Muscle of leg (tissue), 11 donors: ENCODE results near the gene TDRD10. TPM values are rescaled to one million over a fixed set of nuclear protein-coding genes. Genes with fewer than 3 reads are reported as not detected.

Experiments
- DNase-seq: peaks from one replicate; pipeline ENCODE4 v3.0.0; 2013
- H3K27ac ChIP-seq: one replicate; pipeline ENCODE4 v1.5.1; 2013; ENCODE audit warnings: mild to moderate bottlenecking, low read length, control low read depth
- H3K27me3 ChIP-seq: one replicate; pipeline ENCODE4 v1.6.1; 2013; ENCODE audit warnings: low read length; ENCODE audit not compliant: control insufficient read depth, insufficient read depth
- H3K36me3 ChIP-seq: one replicate; pipeline ENCODE4 v1.6.1; 2013; ENCODE audit warnings: low read length; ENCODE audit not compliant: control insufficient read depth, insufficient read depth
- H3K4me1 ChIP-seq: one replicate; pipeline ENCODE4 v1.6.1; 2013; ENCODE audit warnings: low read length; ENCODE audit not compliant: control insufficient read depth, insufficient read depth
- H3K4me3 ChIP-seq: one replicate; pipeline ENCODE4 v1.5.1; 2013; ENCODE audit warnings: low read length, control low read depth
- H3K9me3 ChIP-seq: replicated peaks from 2 replicates; pipeline ENCODE4 v1.6.1; 2013; ENCODE audit warnings: low read depth, low read length; ENCODE audit not compliant: control insufficient read depth
- WGBS: methylation state at CpG from one replicate; pipeline ENCODE4 v1.1.5; 2013; ENCODE audit warnings: missing lambda C conversion rate; ENCODE audit not compliant: insufficient coverage; 5-methylcytosine and 5-hydroxymethylcytosine counted together
- polyA plus RNA-seq, 8 donors: library from polyadenylated mRNA; unstranded; fragments of 120-200 nt; gene quantifications; one replicate each; pipeline versions ENCODE4 v1.2.1 to v1.2.3, GENCODE V29; 2013; ENCODE audit warnings: inconsistent platforms in 1 of 8, low replicate concordance in 1 of 8; ENCODE audit not compliant: insufficient read length in 8 of 8, insufficient read depth in 1 of 8
- total RNA-seq: library from RNA; stranded (reverse); fragments of 120-200 nt; gene quantifications from one replicate; pipeline ENCODE4 v1.2.4, GENCODE V29; 2013

TDRD10 gene
- total and polyA plus RNA-seq, 9 donors: 0.98 to 3.7 (median 1.5) TPM

- Histone ChIP-seq H3K27me3 (no peaks in the 10 kb centered on the region), H3K27ac (no peak overlapping the region), H3K4me1 (no peaks in the 10 kb centered on the region), H3K4me3 (no peak overlapping the region), H3K36me3 (no peaks in the 10 kb centered on the region), H3K9me3 (no peaks in the 10 kb centered on the region)
- peak; percentile 37 for DNase-seq
- WGBS: 33% methylated on average over 2 of the region's 3 CpGs
These were observed 35.8 kb upstream of the TDRD10 start for GRCh38 chr1:154466206-154466605.

DNA sequence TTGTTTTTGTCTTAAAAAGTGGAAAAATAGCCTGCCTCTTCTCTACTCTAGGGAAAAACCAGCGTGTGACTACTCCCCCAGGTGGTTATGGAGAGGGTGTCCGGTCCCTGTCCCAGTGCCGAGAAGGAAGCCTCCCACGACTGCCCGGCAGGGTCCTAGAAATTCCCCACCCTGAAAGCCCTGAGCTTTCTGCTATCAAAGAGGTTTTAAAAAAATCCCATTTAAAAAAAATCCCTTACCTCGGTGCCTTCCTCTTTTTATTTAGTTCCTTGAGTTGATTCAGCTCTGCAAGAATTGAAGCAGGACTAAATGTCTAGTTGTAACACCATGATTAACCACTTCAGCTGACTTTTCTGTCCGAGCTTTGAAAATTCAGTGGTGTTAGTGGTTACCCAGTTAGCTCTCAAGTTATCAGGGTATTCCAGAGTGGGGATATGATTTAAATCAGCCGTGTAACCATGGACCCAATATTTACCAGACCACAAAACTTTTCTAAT lies 35.0 kb upstream of the TDRD10 start:
- H3K36me3 ChIP-seq: no peaks in the 10 kb centered on the region
- no peak for DNase-seq
- no peak overlapping the region for H3K27ac ChIP-seq
- no peaks in the 10 kb centered on the region for H3K27me3 ChIP-seq
- H3K9me3 ChIP-seq: no peaks in the 10 kb centered on the region
- no peaks in the 10 kb centered on the region for H3K4me1 ChIP-seq
- no CpG with 5 or more reads among the region's 8 CpGs for WGBS
- H3K4me3 ChIP-seq: no peak overlapping the region

DNA sequence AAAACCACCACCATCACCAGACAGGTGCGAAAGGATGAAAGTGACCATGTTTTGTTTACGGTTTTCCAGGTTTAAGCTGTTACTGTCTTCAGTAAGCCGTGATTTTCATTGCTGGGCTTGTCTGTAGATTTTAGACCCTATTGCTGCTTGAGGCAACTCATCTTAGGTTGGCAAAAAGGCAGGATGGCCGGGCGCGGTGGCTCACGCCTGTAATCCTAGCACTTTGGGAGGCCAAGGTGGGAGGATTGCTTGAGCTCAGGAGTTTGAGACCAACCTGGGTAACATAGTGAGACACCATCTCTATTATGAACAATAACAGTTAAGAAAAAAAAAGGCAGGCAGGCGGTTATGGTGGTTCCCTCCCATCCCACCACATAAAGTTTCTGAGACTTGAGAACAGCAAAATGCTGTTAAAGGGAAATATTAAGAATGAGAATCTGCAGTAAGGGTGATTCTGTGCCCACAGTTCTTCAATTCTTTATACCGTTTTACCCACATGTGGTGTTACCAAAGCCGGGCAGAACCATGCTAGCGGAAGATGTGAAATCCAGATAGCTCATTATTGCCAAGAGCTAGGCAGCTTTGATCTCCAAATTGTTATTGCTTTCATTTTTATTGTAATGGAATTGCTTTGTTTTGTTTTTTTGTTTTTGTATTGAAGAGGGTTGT lies 34.5 kb upstream of the TDRD10 start:
- no peaks in the 10 kb centered on the region for H3K9me3 ChIP-seq
- no peak overlapping the region for H3K27ac ChIP-seq
- H3K36me3 ChIP-seq: no peaks in the 10 kb centered on the region
- WGBS: 93% methylated on average over 7 of the region's 11 CpGs
- H3K4me3 ChIP-seq: no peak overlapping the region
- no peaks in the 10 kb centered on the region for H3K27me3 ChIP-seq
- no peaks in the 10 kb centered on the region for H3K4me1 ChIP-seq
- DNase-seq: no peak

DNA sequence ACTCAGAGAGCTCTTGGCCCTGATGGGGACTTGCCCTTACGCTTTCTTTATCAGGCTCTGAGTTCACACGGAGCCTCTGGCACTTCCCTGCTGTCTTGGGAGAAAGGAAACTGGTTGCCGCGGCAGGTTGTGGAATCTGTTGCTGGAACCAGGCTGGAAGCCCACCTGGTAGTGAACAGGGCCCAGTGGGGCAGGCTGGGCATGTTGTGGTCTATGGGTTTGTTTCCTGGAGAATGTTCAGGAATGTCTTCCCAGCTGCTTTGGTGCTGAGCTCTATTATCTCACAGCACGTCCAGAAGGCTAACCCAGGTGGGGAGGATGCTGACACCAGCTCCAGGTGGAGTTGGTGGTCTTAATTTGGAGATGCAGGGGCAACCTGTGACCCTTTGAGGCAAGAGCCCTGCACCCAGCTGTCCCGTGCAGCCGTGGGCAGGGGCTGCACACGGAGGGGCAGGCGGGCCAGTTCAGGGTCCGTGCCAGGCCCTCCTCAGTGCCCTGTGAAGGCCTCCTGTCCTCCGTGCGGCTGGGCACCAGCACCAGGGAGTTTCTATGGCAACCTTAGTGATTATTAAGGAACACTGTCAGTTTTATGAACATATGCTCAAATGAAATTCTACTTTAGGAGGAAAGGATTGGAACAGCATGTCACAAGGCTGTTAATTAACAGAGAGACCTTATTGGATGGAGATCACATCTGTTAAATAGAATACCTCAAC lies 33.3 kb upstream of the TDRD10 start:
- DNase-seq: no peak
- Histone ChIP-seq H3K27ac (no peak overlapping the region), H3K4me3 (no peak overlapping the region), H3K4me1 (no peaks in the 10 kb centered on the region), H3K9me3 (no peaks in the 10 kb centered on the region), H3K36me3 (no peaks in the 10 kb centered on the region), H3K27me3 (no peaks in the 10 kb centered on the region)
- WGBS: 56% methylated on average over 10 of the region's 12 CpGs

- Histone ChIP-seq H3K27me3 (no peaks in the 10 kb centered on the region), H3K27ac (no peak overlapping the region), H3K4me1 (no peaks in the 10 kb centered on the region), H3K4me3 (no peak overlapping the region), H3K36me3 (no peaks in the 10 kb centered on the region), H3K9me3 (no peaks in the 10 kb centered on the region)
- WGBS: 82% methylated on average over 7 of the region's 10 CpGs
- DNase-seq: no peak
These were observed 32.0 kb upstream of the TDRD10 start for GRCh38 chr1:154469844-154470560.

- no CpG with 5 or more reads among the region's 2 CpGs for WGBS
- Histone ChIP-seq H3K36me3 (no peaks in the 10 kb centered on the region), H3K27ac (no peak overlapping the region), H3K9me3 (no peaks in the 10 kb centered on the region), H3K4me3 (no peak overlapping the region), H3K4me1 (no peaks in the 10 kb centered on the region), H3K27me3 (no peaks in the 10 kb centered on the region)
- no peak for DNase-seq
These were observed 30.7 kb upstream of the TDRD10 start for GRCh38 chr1:154471304-154471703.

- H3K4me3 ChIP-seq: no peak overlapping the region
- no peaks in the 10 kb centered on the region for H3K27me3 ChIP-seq
- no peaks in the 10 kb centered on the region for H3K36me3 ChIP-seq
- H3K27ac ChIP-seq: no peak overlapping the region
- 60% methylated on average over 2 of the region's 3 CpGs for WGBS
- no peaks in the 10 kb centered on the region for H3K9me3 ChIP-seq
- peak; percentile 44 for DNase-seq
- H3K4me1 ChIP-seq: no peaks in the 10 kb centered on the region
These were observed 27.2 kb upstream of the TDRD10 start for GRCh38 chr1:154474802-154475201.

GRCh38 chr1:154476791-154477190 lies 25.2 kb upstream of the TDRD10 start:
- no peaks in the 10 kb centered on the region for H3K9me3 ChIP-seq

DNA sequence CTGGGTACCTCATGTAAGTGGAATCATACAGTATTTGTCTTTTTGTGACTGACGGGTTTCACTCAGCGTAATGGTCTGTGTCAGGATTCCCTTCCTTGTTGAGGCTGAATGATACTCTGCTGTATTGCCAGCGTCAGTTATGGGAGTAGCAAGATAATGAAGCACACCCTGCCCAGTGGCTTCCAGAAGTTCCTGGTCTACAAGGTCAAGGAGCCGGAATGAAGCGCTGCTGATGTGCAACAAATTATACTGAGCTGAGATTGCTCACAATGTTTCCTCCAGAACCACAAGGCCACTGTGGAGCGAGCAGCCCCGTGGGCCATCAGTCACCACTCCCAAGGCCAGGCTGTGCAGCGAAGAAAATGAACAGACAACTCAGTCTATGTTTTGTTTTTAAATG lies 24.0 kb upstream of the TDRD10 start:
- H3K27me3 ChIP-seq: no peaks in the 10 kb centered on the region
- no peak overlapping the region for H3K27ac ChIP-seq
- 82% methylated on average over 4 of the region's 8 CpGs for WGBS
- peaks cover 2% of the 10 kb centered on the region for H3K4me1 ChIP-seq
- DNase-seq: no peak
- no peaks in the 10 kb centered on the region for H3K9me3 ChIP-seq
- H3K4me3 ChIP-seq: no peak overlapping the region
- no peaks in the 10 kb centered on the region for H3K36me3 ChIP-seq

More at GRCh38 chr1:154476791-154477190, 25.2 kb upstream of the TDRD10 start:
- Histone ChIP-seq H3K27me3 (no peaks in the 10 kb centered on the region), H3K4me1 (peaks cover 2% of the 10 kb centered on the region), H3K4me3 (no peak overlapping the region), H3K27ac (no peak overlapping the region), H3K36me3 (no peaks in the 10 kb centered on the region)
- no CpG with 5 or more reads among the region's 1 CpG for WGBS
- no peak for DNase-seq

DNA sequence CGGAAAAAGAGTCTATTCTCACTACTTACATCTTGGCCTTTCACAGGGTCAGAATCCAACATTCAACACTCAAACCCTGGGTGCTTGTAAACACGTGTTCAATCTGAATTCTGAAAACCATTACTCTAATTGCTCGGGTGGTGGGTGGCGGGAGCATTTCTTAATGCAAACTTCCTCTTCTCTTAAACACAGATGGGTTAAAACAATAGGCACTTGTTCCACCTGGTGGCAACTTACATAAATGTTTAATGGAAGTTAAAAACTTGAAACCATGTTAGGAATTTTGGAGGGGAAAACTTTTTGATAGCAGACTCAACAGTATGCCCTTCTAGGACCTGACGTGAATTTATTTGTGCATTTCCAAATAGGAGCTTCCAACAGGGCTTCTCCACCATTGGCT lies 23.4 kb upstream of the TDRD10 start:
- WGBS: no CpG with 5 or more reads among the region's 5 CpGs
- Histone ChIP-seq H3K27ac (no peak overlapping the region), H3K36me3 (no peaks in the 10 kb centered on the region), H3K9me3 (no peaks in the 10 kb centered on the region), H3K4me3 (no peak overlapping the region), H3K4me1 (peaks cover 2% of the 10 kb centered on the region), H3K27me3 (no peaks in the 10 kb centered on the region)
- DNase-seq: no peak
